OCI-LY3 (cell line): ENCODE results near the gene FLVCR1.

ENCODE experiments used
- EZH2phosphoT487 ChIP-seq: fragments of 200-600 bp; shearing (Covaris generic); IDR thresholded peaks from 2 replicates; pipeline ENCODE4 v1.6.1; 2018; ENCODE audit warnings: antibody characterized with exemption, mixed run types, low read depth
- TF ChIP-seq, protein P1 (sequence below): fragments of 200-600, 300-600 bp; sonication (generic); IDR thresholded peaks from 2 replicates; pipeline ENCODE4 v1.5.1; 2014; ENCODE audit warnings: antibody characterized with exemption, low read length, low read depth

DNA sequence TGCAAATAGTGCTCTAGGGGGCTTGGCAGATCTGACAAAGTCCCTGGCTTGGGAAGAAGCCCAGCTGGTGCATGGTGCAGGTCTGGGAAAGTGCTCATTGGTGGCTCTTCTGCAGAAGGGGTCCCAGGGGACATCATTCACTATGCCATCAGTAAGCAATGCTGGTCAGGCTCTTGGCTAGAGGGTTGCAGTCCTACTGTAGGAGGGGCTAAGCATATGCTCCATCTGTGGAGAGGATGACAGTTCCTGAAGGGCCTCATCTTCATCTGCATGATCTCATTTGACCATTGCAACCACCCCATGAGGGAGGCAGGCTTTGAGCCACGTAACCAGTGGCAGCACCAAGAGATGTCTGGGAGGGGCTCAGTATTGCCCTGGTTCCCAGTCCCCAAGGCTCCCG lies 60.7 kb downstream of the FLVCR1 start:
- TF ChIP-seq, protein P1, sequence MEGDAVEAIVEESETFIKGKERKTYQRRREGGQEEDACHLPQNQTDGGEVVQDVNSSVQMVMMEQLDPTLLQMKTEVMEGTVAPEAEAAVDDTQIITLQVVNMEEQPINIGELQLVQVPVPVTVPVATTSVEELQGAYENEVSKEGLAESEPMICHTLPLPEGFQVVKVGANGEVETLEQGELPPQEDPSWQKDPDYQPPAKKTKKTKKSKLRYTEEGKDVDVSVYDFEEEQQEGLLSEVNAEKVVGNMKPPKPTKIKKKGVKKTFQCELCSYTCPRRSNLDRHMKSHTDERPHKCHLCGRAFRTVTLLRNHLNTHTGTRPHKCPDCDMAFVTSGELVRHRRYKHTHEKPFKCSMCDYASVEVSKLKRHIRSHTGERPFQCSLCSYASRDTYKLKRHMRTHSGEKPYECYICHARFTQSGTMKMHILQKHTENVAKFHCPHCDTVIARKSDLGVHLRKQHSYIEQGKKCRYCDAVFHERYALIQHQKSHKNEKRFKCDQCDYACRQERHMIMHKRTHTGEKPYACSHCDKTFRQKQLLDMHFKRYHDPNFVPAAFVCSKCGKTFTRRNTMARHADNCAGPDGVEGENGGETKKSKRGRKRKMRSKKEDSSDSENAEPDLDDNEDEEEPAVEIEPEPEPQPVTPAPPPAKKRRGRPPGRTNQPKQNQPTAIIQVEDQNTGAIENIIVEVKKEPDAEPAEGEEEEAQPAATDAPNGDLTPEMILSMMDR: no peak
- no peak for TF ChIP-seq EZH2phosphoT487
